ENCODE data around the gene SLC46A2.
A peak's percentile ranks its signal among the peaks of the same experiment; 100 is the strongest.

The SLC46A2 gene

GRCh38 chr9:112831281-112831851 is 59.3 kb downstream of the SLC46A2 start:
- DNase-seq, result peak in 1 of 56 donors; percentile 22

Data from nucleus accumbens (tissue), 56 donors.